NK-92 treated with Interleukin-12 subunit alpha and Interleukin-12 subunit beta, amount 100 ng/mL, for 24 hours (cell line): ENCODE results near the gene TBC1D2.

Experiments used
- DNase-seq: peaks from one replicate; lab custom pipeline; 2025; lab: John Stamatoyannopoulos, UW

The TBC1D2 gene

DNA sequence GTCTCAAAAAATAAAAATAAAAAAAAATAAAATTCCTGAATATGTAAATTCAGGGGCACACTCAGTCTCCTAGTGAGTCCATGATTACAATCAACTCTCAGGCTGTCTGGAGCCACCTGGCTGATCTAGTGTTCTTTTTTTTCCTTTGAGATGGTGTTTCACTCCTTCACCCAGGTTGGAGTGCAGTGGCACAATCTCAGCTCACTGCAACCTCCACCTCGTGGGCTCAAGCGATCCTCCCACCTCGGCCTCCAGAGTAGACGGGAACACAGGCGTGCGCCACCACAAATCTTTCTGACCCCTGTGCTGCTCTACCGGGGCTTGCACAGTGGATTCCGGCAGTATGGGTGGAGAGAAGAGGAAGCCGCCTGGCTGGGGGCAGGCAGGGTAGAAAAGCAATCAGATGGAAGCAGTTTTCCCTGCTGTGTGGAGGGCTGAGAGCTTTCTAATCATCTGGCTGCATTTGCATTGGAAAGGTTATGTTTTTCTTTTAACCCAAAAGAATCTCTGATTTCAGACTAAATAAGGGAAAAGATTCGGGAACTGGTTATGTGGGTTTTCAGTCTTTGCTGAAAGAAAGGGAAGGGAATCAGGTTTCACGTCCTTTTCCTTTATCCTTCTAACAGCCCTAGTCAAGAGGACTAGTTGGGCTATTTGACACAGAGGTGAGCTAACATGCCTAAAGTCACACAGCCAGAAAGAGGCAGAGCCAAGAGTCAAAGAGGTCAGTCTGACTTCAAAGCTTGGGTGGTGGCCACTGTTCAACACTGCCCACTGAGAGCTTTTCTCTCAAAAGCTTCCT is 36.7 kb downstream of the TBC1D2 start:
- no peak for DNase-seq

DNA sequence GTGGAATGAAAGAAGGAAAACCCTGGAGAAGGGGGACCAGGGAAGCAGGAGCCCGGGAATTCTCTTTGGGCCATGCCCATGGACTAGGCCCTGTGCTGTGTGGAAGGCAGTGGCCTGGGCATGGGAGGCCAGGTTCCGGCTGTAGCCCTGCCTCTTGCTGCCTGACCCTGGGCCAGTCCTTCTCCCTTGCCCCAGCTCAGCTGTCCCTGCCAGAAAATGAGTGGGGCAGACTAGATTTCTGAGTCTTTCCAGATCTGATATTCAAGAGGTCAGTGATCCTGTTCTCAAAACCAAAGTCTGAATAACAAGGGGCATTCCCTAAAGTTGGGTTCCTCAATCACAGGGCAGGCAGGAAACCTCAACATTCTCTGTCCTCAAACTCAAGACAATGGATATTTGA is 38.2 kb downstream of the TBC1D2 start:
- no peak for DNase-seq

DNA sequence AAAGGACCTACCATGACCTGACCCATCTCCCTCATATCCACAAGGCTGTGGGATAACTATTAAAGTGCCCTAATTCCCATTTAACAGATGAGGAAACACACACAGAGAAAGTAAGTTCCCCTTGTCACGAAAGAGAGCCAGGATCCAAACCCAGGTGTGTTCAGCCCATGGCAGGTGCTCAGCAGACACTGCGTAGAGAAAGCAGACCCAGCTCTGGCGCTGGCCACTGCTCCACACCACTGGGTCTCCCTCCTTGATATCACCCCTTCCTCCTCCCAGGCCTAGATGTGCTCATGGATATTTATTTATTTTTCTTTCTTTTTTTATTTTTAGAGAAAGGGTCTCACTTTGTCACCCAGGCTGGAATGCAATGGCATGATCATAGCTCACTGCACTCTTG is 39.1 kb downstream of the TBC1D2 start:
- no peak for DNase-seq

DNA sequence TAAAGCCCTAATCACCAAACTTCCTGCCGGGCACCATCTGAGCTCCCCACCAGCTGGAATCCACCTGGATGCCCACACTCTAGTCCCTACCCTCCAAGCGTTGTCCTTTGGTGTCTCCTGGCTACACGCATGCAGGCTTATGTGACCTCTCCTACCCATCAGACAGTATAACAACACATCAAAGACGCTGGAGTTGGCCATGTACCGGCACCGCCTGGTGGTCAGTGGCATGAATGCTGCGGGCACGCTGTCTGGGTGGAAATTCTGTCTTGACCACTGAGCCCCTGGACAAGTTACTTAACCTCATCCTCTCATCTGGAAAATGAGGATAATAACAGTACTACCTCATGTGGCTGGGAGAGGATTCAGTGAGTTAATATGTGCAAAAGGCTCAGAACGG is 39.6 kb downstream of the TBC1D2 start:
- no peak for DNase-seq

DNA sequence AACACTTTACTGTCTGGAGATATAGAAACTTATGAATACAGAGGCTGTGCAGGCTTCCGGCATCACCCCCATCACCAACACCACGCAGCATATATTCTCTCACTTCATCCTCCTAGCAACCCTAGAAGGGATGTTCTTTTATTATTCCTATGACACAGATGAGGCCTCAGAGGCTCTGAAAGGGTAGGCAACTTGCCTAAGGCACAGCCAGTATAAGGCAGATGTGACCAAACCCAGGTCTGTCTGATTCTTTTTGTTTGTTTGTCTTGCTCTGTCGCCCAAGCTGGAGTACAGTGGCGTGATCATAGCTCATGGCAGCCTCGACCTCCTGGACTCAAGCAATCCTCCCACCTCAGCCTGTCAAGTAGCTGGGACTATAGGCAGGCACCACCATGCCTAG is 40.2 kb downstream of the TBC1D2 start:
- DNase-seq = no peak

DNA sequence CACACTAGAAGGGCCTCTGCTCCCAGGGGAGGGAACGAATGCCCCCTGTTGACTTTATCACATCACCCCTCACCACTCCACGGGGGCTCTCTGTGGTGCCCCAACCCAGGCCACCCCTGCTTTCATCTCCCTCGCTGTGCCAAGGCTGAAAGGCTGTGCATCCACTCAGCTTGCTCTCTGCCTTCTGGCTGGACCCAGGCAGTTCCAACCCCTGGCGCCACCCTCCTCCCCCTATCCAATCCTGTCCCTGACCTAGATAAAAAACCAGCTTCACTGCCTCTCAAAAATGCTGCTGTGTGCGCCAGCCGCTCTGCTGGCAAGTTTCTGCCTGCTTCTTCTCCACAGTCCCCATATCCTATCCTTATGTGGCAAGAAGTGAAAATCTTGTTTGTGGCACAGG is 40.6 kb downstream of the TBC1D2 start:
- no peak for DNase-seq

DNA sequence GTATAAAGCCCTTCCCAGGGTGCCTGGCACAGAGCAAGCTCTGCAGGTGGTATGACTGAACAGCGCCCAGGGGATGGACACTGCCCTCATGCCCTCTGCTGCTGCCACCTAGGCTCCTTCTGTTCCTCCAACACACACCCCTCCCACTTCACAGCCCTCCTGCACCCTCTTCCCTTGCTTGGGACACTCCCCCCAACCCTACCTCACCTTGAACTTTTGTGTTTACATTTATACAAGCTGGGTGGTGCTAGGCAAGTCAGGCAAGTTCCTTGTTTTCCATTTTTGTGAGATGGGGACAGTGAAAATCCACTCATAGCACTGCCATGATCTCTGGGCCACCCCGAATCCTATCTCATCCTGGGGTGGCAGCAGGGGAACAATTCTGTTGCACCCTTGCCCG is 44.2 kb downstream of the TBC1D2 start:
- no peak for DNase-seq

DNA sequence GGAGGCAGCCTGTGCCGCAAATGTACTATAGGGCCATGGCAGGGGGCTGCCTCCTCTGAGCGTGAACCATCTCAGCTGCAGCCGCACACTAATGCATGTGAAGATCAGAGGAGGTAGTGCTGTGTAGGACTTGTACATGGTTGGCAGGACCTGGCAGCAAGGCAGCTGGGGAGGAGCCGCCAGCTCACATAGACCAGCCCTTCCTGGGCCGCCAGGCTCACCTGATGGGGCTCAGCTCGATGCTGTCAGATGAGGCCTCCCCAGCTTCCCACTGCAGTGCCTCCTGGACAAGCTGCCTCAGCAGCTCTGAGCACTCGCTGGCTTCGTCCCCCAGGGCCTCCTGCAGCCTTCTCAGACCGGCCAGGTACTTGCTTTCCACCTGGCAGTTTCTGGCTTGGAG is 45.0 kb downstream of the TBC1D2 start:
- DNase-seq = no peak

DNA sequence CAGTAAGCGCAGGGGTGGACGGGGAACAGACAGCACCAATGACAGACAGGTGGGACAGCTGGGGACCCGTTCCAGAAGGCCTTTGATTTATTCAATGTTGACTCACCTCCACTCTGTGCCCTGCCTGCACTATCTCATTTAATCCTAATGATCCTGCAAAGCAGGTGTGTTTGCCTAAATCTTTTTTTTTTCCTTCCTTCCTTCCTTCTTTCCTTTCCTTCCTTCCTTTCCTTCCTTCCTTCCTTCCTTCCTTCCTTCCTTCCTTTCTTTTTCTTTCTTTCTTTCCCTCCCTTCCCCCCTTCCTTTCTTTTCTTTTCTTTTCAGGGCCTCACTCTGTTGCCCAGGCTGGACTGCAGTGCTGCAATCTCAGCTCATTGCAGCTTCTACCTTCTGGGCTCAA is 45.9 kb downstream of the TBC1D2 start:
- no peak for DNase-seq

DNA sequence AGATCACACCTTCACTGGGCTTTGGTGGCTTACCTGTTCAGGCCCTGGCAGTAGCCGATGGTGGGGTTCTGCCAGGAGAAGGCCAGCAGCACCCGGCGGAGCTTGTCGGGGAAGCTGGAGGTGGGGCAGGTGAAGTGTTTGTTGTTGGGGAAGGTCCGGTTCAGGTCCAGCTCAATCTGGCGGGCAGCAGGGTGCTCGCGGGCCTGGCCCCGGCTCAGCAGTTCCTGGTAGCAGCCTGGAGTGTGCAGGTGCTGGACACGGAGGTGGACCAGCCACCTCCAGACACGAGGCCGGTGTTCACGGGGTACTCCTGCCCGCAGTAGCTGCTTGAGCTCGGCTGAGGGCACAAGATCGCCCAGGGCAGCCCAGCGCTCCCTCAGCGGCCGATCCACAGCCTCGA is 46.8 kb downstream of the TBC1D2 start:
- DNase-seq = no peak

DNA sequence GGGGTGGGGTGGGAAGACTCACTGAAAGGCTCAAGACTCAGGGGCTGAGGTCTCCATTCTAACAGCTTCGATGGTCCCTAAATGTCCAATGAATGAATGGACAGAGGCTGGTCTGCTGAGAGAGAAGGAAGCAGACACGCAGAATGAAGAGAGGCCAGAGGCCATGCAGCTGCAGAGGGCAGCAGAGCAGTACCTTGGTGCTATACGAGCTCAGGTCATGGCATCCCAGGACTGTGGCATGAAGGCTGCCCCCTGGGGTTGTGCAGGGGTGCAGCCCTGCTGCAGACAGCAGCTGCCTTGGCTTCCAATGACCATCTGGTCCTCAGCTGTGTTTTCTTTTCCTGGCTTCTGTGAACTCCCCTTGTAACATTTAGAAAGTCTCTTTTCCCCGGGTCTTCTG is 47.8 kb downstream of the TBC1D2 start:
- DNase-seq = no peak

DNA sequence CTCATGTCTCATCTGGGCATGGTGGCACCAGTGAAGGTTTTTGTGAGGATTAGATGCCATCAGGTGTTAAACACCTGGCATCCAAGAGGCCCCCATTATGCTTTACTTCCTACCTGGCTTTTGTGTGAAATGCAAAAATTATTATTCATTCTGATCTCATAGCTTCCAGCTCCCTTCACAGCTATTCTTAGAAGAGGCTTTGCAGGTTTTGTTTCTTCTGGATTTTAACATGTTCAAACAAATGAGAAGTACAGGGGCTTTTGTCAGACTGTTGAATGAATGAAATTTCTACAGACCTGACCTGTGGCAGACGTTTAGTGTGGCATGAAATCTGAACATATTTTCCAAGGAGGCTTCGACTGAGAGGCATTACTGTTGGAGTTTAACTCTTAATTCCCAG is 48.7 kb downstream of the TBC1D2 start:
- no peak for DNase-seq

DNA sequence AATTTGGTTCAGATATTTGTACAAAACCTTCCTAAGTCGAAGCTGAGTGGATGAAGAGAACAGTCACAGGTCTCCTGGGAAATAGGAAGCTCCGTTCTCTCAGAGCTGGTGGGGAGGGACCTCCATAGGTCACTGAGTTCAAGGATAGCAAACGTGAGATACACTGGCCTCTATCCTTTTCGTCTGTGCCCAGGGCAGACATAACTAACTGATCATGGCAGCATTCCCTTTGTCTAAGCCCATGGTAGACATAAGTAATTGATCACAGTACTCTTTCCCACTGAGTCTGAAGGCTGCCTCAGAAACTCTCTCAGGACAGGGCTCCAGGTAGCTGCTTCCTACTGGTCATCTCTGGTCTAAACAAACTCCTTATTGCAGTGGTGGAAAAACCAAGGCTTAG is 50.8 kb downstream of the TBC1D2 start:
- DNase-seq = no peak

DNA sequence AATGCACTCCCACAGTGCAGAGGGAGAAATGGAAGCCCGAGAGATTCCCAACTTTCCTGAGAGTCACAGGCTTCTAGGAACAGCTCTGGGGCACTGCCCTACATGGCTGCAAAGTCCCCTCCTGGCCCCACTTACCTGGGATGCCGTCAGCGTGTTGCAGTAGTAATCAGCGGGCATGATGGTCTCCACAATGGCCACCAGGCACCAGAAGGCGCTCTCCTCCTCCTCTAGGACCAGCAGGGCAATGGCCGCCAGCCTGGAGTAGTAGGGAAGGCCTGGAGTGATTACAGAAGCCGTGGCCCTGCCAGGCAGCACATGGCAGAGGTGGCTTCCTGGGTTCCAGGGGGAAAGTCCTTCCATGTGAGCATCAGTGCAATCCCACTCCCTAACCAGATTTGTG is 52.3 kb downstream of the TBC1D2 start:
- no peak for DNase-seq

DNA sequence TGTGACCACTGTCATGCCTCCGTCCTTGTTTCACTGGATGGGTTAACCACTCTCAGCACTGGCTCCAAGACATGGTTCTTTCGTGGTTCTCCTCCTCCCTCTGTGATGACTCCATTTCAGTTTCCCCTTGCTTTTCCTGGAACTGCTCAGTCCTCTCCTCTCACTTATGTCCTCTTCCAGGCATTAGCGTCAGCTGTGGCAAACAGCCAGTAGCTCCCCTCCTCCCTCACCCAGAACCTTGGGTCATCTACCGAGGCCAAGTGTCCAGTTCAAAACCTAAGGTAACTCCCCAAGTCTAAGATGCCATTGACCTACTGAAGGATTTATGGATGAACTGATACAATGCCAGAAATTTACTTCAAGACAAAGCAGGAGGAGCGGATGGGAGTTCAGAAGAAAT is 53.2 kb downstream of the TBC1D2 start:
- no peak for DNase-seq

DNA sequence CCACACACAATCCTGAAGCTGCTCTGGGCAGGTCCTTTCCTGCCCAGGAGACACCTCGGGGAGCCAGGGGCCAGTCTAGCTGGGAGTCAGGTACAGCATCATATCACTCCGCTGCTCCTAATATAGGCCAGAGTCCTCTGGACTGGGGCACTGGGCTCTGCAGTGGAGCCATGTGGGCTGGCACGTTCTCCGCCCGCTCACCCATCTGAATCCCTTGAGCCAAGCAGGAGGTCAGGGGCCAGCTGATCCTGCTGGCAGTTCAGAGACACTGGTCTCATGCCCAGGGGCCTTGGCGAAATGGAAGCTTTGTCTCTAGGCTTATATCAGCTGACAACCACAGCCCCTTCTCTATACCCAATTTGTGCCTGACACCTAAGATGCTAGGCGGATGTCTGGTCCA is 53.7 kb downstream of the TBC1D2 start:
- DNase-seq = no peak

DNA sequence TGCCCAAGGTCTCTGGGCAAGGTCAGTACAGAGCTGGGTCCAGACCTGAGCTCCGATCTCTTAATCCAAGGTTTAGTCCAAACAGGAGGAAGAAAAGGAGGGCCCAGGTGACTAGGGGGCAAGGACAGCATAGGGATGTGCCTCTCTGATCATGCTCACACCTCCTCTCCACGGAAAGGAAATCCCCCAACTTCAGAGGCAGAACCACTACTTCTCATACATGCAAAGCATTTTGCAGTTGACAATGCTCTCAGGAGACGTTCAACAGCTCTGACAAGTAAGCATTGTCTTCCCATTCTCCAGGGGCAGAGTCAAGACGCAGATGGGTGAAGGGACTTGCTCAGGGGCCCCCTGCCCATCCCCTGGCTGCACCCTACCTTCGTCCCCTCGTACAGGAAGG is 54.3 kb downstream of the TBC1D2 start:
- no peak for DNase-seq

DNA sequence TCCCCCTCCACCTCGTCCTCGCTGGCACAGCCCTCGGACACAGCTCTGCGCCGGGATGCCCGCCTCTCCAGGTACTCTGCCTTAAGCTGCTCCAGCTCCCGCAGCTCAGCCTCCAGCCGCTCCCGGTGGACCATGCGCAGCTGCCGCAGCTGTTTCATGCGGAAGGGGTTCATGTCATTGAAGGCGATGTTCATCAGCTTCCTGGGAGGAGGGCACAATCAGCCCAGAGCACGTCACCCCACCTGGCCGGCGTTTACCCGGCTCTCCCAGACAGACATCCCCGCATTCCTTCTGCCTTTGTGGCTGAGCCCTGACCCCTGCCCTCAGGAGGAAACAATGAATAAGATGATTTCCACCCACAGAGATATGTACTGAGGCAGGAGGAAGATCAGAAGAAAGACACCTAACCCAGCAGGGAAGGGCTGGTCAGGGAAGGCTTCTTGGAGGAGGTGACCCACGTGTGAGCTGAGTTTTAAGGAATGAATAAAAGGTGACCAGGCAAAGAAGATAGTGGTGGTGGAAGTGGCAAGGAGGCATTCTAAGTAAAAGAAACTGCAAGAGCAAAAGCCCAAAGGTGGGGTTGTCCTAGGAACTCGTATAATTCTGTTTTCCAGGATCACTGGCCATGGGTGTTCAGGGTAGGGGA is 55.9 kb downstream of the TBC1D2 start:
- DNase-seq = no peak

DNA sequence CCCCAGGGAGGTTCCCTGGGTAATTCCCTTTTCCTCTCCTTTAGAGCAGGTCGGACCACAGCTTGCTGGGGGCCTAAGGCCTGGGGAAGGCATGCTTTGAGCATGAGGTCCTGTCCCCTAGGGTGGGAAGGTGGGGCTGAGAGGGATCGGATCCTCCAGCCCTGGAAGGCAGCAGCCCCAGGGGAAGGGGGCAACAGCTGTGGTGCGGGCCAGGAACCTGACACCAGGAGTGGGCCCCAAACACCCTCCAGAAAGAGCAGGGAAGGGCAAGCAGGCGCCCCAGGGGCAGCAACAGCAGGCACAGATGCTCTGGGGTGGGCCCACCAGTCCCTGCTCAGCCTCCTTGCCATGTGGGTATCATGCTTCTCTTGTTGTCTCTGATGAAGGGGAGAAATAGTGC is 59.8 kb downstream of the TBC1D2 start:
- no peak for DNase-seq

DNA sequence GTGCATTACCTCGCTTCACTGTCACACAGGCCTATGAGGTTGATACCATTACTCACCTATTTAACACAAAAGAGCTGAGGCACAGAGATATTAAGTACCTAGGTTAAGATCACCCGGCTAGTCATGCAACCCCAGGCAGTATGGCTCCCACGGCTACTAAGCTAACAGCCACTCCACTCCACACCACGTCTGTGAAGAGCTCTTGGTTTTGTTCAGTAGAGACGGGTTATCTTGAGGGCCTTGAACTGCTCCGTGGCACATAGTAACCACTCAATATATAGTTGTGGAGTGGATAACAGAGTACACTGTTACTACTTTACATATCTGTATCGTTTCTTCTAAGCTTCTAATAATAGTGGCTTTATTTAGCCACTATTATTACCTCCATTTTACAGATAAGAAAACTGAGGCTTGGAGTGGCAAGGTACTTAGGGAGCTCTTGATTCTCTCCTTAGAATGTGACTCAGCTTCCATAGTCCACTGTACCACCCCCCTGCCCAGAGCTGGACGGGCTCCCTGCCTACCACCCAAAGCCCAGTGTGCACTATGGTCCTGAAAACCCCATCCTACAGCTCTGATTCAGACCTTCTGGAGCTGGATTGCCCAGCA is 62.0 kb downstream of the TBC1D2 start:
- no peak for DNase-seq

DNA sequence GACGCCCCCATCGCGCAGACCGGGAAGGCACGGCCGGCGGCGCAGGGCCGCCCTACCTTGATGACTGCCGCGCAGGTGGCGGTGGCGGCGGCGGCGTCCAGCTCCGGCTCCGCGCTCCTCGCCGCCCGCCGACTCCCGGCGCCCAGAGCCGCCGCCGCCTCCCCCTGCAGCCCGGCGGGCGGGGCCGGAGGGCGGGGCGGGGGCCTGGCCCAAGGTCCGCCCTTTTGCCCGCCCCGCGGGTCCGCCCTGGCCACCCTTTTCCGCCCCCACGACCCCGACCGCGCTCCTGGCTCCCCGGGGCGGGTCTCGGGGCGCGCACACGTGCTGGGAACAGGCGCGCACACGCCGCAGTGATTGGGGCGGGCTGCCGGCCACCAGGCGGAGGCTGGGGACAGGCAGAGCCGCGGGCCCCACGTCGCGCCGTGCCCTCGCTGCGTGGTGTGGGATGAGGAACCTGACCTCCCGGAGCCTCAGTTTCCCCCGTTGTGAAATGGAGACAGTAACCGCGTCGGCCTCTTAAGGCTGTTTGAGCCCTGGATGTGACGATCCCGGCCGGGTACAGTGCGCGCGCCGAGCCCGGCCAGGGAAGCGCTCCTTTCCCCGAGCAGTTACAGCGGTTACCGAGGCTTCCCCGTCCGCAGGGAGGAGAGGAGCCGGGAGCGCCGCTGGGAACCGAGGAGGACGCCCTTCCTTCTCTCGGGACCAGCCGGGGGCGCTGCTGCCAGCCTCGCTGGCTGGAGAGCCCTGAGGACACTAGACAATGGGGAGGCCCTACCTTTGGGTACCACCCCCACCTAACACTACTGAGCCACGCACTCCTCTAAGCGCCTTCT is 62.7 kb downstream of the TBC1D2 start, which contains the start of gene CORO2A:
TSS of gene CORO2A (minus strand) at position 135 of the 833 bp plus-strand sequence. CDS start 34,977 bp downstream, outside the sequence.
- no peak for DNase-seq
